Naive thymus-derived CD8-positive, alpha-beta T cell (primary cell): ENCODE measurements around the gene SERINC2. TPM values are rescaled to one million over a fixed set of nuclear protein-coding genes. Genes with fewer than 3 reads are reported as not detected.

Experiments
- ATAC-seq, 2 donors: fragments of 150-1000 bp; cut with Tn5 transposase in 1 of 2; sonication (Bioruptor Pico), chemical (Tn5 transposase) in 1 of 2; 1 replicate in 1 of 2; 2 replicates in 1 of 2; pipeline ENCODE4 v1.10.0; 2021; ENCODE audit warnings: mild to moderate bottlenecking in 2 of 2, moderate library complexity in 2 of 2
- POLR2A ChIA-PET: fragments of 350-600 bp; sonication (Branson Sonifier 250); formaldehyde crosslinking; loops from one replicate; lab custom pipeline; 2021; ENCODE audit warnings: antibody characterized with exemption; lab: Charles Lee
- DNase-seq, 10 donors: peaks; one replicate each; pipeline versions ENCODE4 v3.0.0 to v3.0.0-alpha.2; 2020 to 2022
- H3K27ac Mint-ChIP-seq, 10 donors: one replicate each; pipeline ENCODE4 v1.8.0; 2020 to 2022; ENCODE audit warnings: mild to moderate bottlenecking in 10 of 10, mixed read lengths in 10 of 10, moderate library complexity in 4 of 10, inconsistent platforms in 1 of 10
- H3K27me3 Mint-ChIP-seq, 5 donors: one replicate each; pipeline ENCODE4 v1.8.0; 2021 to 2022; ENCODE audit warnings: mixed read lengths in 5 of 5
- H3K36me3 Mint-ChIP-seq, 3 donors: one replicate each; pipeline ENCODE4 v1.8.0; 2020 to 2022; ENCODE audit warnings: mixed read lengths in 3 of 3, mild to moderate bottlenecking in 2 of 3, inconsistent platforms in 1 of 3
- H3K4me1 Mint-ChIP-seq, 4 donors: one replicate each; pipeline ENCODE4 v1.8.0; 2021 to 2022; ENCODE audit warnings: mixed read lengths in 4 of 4
- H3K4me3 Mint-ChIP-seq, 10 donors: one replicate each; pipeline ENCODE4 v1.8.0; 2020 to 2022; ENCODE audit warnings: mild to moderate bottlenecking in 10 of 10, mixed read lengths in 10 of 10, moderate library complexity in 6 of 10, inconsistent platforms in 1 of 10
- H3K9me3 Mint-ChIP-seq, 9 donors: one replicate each; pipeline ENCODE4 v1.8.0; 2020 to 2022; ENCODE audit warnings: mixed read lengths in 9 of 9, mild to moderate bottlenecking in 3 of 9, inconsistent platforms in 1 of 9, moderate library complexity in 1 of 9
- polyA plus RNA-seq, 3 donors: library from polyadenylated mRNA; unstranded; fragments of 300-500 nt; fragmentation: Illumina TruSeq; gene quantifications; one replicate each; pipeline ENCODE4 v1.2.3, GENCODE V29; 2021
- total RNA-seq, 8 experiments: library from RNA in 2 of 8; stranded (reverse) in 2 of 8; gene quantifications; one replicate each; pipeline ENCODE4 v1.2.3 and lab custom pipeline; 2021 to 2026

SERINC2 gene
- total and polyA plus RNA-seq, 5 experiments from 2014 or later = not detected

DNA sequence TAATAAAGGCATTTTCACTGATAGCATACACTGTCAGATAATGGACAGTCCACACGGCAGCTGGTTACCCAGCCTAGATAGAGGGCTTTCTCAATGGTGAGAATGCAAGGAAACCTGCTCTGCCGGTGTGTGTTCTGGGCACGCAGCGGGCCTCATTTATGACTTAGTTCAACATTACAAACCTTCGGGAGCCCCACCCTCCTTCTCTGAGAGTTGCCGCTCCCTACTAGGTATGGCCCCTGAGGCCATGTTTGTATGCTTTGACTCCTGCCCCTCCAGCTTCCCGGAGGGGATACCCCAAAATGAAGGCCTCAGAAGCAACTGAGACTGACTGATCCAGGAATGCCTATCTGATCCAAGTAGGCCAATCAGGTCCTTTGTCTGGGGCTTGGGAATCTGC lies 22.9 kb upstream of the SERINC2 start:
- Mint-ChIP-seq H3K9me3 (peaks cover 0 to 2% (median 0%) of the 10 kb centered on the region in 9 donors), H3K4me1 (peaks cover 0 to 9% (median 9%) of the 10 kb centered on the region in 4 donors), H3K4me3 (no peak overlapping the region), H3K27me3 (peaks cover 4 to 31% (median 20%) of the 10 kb centered on the region in 5 donors), H3K27ac (peak overlapping the region in 1 of 10 donors; percentile 40), H3K36me3 (peaks cover 0 to 2% (median 0%) of the 10 kb centered on the region in 3 donors)
- ATAC-seq (no peak), DNase-seq (no peak)
- POLR2A ChIA-PET = no interaction called here

DNA sequence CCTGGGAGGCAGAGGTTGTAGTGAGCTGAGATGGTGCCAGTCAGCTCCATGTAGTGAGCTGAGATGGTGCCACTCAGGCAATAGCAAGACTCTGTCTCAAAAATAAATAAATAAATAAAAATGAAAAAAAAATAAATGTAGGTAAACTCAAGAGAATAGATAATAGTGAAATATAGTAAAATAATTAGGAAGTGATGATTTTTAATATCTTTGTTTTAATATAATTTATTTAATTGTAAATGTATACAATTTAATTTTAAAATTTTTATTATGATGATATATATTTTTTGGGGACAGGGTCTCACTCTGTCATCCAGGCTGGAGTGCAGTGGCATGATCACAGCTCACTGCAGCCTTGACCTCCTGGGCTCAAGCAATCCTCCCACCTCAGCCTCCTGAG lies 19.6 kb upstream of the SERINC2 start:
- POLR2A ChIA-PET = no interaction called here
- peaks cover 0 to 4% (median 1%) of the 10 kb centered on the region in 5 donors for H3K27me3 Mint-ChIP-seq
- peaks cover 0 to 13% (median 11%) of the 10 kb centered on the region in 4 donors for H3K4me1 Mint-ChIP-seq
- H3K27ac Mint-ChIP-seq = no peak overlapping the region
- H3K36me3 Mint-ChIP-seq = no peaks in the 10 kb centered on the region
- H3K9me3 Mint-ChIP-seq = no peaks in the 10 kb centered on the region
- DNase-seq (no peak), ATAC-seq (no peak)
- no peak overlapping the region for H3K4me3 Mint-ChIP-seq

GRCh38 chr1:31394584-31395193 lies 18.3 kb upstream of the SERINC2 start:
- POLR2A ChIA-PET = no interaction called here
- Mint-ChIP-seq H3K4me3 (peak overlapping the region; percentile 83 to 92 (median 87)), H3K4me1 (peaks cover 0 to 13% (median 11%) of the 10 kb centered on the region in 4 donors), H3K27me3 (peaks cover 0 to 4% (median 1%) of the 10 kb centered on the region in 5 donors), H3K27ac (peak overlapping the region in 7 of 10 donors; percentile 24 to 80 (median 52)), H3K9me3 (no peaks in the 10 kb centered on the region), H3K36me3 (no peaks in the 10 kb centered on the region)
- ATAC-seq (peak; percentile 95 to 97), DNase-seq (peak; percentile 52 to 86 (median 73))

DNA sequence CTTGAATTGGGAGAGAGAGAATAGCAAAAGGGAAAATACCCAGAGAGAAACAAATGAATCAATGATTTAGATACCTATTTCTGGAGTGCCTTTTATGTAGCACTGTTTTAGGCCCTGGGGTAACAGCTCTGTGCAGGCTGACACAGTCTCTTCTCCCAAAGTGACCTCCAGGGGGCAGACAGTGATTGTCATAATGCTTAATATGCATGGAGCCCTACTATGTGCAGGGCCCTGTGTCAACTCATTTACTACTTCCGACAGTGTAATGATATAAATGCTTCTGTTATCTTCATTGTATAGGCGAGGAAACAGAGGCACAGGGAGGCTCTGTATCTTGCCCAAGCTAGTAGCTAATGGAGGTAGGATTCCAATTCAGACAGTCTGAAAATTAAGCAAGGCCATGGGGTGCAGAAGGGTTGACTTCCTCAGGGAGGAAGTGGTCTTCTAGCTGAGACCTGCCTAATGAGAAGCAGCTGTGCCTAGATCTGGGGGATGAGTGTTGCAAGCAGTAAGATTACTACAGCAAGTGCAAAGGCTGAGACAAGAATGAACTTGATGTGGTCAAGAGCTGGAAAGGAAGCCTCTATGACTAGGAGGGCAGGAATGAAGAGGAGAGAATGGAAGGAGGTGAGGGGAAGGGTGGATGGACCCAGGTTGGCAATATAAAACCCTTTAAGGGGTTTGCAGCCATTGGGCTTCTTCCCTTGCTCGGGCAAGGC lies 16.2 kb upstream of the SERINC2 start:
- ATAC-seq = no peak
- H3K4me1 Mint-ChIP-seq = peaks cover 0 to 13% (median 11%) of the 10 kb centered on the region in 4 donors
- no peak for DNase-seq
- POLR2A ChIA-PET = no interaction called here
- peak overlapping the region in 1 of 10 donors; percentile 16 for H3K4me3 Mint-ChIP-seq
- no peak overlapping the region for H3K27ac Mint-ChIP-seq
- no peaks in the 10 kb centered on the region for H3K9me3 Mint-ChIP-seq
- H3K36me3 Mint-ChIP-seq = no peaks in the 10 kb centered on the region
- H3K27me3 Mint-ChIP-seq = peaks cover 0 to 4% (median 1%) of the 10 kb centered on the region in 5 donors

- Mint-ChIP-seq H3K36me3 (no peaks in the 10 kb centered on the region), H3K9me3 (no peaks in the 10 kb centered on the region), H3K4me3 (no peak overlapping the region), H3K27ac (no peak overlapping the region), H3K4me1 (peaks cover 0 to 13% (median 11%) of the 10 kb centered on the region in 4 donors), H3K27me3 (peaks cover 0 to 4% (median 1%) of the 10 kb centered on the region in 5 donors)
- DNase-seq = no peak
- POLR2A ChIA-PET = no interaction called here
- no peak for ATAC-seq
Measured at GRCh38 chr1:31397360-31398095, 15.5 kb upstream of the SERINC2 start.

DNA sequence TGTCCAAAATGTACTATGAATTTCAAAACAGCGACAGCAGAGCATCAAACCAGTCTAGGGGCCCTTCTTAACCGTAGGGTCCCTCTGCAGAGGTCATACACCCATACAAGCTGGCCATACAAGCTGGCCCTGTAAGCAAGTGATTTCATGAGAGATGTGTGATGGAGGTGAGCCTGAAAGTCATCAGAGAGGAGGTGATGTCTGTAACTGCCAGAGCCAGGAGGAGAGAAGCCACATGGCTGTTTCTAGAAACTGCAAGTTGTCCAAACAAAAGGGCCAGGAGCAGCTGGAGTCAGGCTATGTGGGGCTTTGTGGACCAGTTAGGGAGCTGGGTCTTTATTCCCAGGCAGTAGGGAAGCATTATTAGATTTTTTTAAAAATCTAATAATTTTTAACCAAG lies 14.8 kb upstream of the SERINC2 start:
- H3K4me3 Mint-ChIP-seq = no peak overlapping the region
- no peak overlapping the region for H3K27ac Mint-ChIP-seq
- POLR2A ChIA-PET = no interaction called here
- no peak for ATAC-seq
- H3K4me1 Mint-ChIP-seq = peaks cover 0 to 13% (median 11%) of the 10 kb centered on the region in 4 donors
- no peaks in the 10 kb centered on the region for H3K36me3 Mint-ChIP-seq
- no peak for DNase-seq
- H3K27me3 Mint-ChIP-seq = peaks cover 0 to 2% (median 0%) of the 10 kb centered on the region in 5 donors
- H3K9me3 Mint-ChIP-seq = no peaks in the 10 kb centered on the region

DNA sequence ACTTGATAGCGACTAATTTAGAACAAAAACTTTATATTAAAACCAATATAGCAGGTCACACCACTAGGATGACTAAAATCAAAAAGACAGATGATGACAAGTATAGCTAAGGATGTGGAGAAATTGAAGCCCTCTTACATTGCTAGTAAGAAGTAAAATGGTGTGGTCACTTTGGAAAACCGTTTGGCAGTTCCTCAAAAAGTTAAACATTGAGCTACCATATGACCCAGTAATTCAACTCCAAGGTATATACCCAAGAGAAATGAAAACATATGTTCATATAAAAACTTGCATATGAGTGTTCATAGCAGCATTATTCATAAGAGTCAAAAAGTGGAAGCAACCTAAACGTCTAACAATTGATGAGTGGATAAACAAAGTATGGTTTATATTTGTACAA lies 13.0 kb upstream of the SERINC2 start:
- peaks cover 0 to 4% (median 3%) of the 10 kb centered on the region in 4 donors for H3K4me1 Mint-ChIP-seq
- H3K9me3 Mint-ChIP-seq = no peaks in the 10 kb centered on the region
- POLR2A ChIA-PET = no interaction called here
- ATAC-seq (no peak), DNase-seq (no peak)
- H3K27me3 Mint-ChIP-seq = peaks cover 0 to 7% (median 2%) of the 10 kb centered on the region in 5 donors
- no peak overlapping the region for H3K4me3 Mint-ChIP-seq
- no peaks in the 10 kb centered on the region for H3K36me3 Mint-ChIP-seq
- H3K27ac Mint-ChIP-seq = no peak overlapping the region

DNA sequence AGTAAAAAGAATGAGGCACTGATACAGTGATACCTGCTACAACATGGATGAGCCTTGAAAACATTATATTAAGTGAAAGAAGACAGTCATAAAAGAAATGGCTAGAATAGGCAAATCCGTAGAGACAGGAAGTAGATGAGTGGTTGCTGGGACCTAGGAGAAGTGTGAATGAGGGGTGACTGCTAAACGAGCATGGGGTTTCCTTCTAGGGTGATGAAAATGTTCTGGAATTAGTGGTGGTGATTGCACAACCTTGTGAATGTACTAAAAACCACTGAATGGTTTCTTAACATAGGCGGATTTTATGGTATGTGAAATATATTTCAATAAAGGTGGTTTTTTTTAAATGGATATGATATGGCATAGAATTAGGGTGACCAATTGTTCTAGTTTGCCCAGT lies 12.6 kb upstream of the SERINC2 start:
- DNase-seq = no peak
- Mint-ChIP-seq H3K9me3 (no peaks in the 10 kb centered on the region), H3K27ac (peak overlapping the region in 1 of 10 donors; percentile 9), H3K4me1 (peaks cover 0 to 2% (median 0%) of the 10 kb centered on the region in 4 donors), H3K4me3 (no peak overlapping the region), H3K27me3 (peaks cover 0 to 7% (median 4%) of the 10 kb centered on the region in 5 donors), H3K36me3 (no peaks in the 10 kb centered on the region)
- ATAC-seq = no peak
- POLR2A ChIA-PET = no interaction called here

DNA sequence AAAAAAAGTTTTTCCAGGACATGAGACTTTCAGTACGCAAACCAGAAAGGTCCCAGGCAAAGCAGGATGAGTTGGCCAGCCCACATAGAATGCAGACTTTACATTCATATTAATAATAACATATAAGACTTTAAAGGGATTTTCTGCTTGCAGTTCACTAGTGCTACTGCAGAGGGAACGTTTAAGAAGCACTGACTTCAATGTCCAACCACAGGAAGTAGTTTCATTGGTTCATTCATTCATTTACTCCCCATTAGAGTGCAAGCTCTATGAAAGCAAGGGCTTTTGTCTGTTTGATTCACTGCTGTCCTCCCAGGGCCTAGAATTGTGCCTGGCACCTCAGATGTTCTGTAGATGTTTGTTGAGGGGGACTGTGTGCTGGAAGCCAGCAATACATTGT lies 11.8 kb upstream of the SERINC2 start:
- H3K27me3 Mint-ChIP-seq = peaks cover 0 to 7% (median 4%) of the 10 kb centered on the region in 5 donors
- H3K27ac Mint-ChIP-seq = peak overlapping the region in 1 of 10 donors; percentile 21
- no peaks in the 10 kb centered on the region for H3K9me3 Mint-ChIP-seq
- H3K36me3 Mint-ChIP-seq = no peaks in the 10 kb centered on the region
- no peaks in the 10 kb centered on the region for H3K4me1 Mint-ChIP-seq
- DNase-seq (no peak), ATAC-seq (no peak)
- H3K4me3 Mint-ChIP-seq = no peak overlapping the region
- POLR2A ChIA-PET = no interaction called here

DNA sequence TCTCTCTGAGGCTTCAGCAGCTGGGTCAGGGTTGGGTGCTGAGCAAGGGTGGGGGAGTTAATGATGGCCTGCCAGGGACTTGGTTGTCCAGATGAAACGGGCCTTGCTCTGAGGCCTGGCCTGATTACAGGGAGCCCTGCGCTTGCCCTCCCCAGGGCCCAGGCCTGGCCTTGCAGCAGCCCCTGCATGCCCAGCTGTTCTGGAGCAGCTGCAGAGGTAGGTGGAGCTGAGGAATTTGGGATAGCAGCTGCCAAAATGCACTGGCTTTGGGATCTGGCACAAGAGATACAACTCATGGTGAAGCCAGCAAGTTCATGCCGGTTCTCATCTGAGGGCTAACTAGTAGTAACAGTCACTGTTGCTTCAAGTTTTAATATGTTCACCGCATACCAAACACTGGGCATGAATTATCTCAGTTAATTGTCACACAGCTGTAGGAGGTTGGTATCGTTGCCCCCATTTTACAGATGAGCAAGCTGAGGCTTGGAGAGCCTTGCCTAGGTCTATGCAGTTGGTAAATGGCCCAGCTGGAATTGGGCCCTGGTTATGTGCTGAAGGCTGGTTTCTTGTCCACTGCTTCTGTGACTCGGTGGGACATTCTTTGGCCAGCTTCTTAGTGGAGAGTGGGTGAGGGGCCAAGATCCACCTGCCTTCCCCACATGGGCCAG lies 7.3 kb upstream of the SERINC2 start:
- Mint-ChIP-seq H3K9me3 (no peaks in the 10 kb centered on the region), H3K27ac (no peak overlapping the region), H3K27me3 (peaks cover 15 to 32% (median 25%) of the 10 kb centered on the region in 5 donors), H3K36me3 (no peaks in the 10 kb centered on the region), H3K4me1 (no peaks in the 10 kb centered on the region), H3K4me3 (no peak overlapping the region)
- ATAC-seq = no peak
- POLR2A ChIA-PET = no interaction called here
- no peak for DNase-seq

- ATAC-seq (no peak), DNase-seq (no peak)
- Mint-ChIP-seq H3K27me3 (peaks cover 24 to 44% (median 39%) of the 10 kb centered on the region in 5 donors), H3K36me3 (no peaks in the 10 kb centered on the region), H3K4me3 (no peak overlapping the region), H3K4me1 (peaks cover 0 to 1% (median under 1%) of the 10 kb centered on the region in 4 donors), H3K27ac (peak overlapping the region in 1 of 10 donors; percentile 76), H3K9me3 (no peaks in the 10 kb centered on the region)
- POLR2A ChIA-PET = no interaction called here
Measured at GRCh38 chr1:31407029-31407626, 5.9 kb upstream of the SERINC2 start.

DNA sequence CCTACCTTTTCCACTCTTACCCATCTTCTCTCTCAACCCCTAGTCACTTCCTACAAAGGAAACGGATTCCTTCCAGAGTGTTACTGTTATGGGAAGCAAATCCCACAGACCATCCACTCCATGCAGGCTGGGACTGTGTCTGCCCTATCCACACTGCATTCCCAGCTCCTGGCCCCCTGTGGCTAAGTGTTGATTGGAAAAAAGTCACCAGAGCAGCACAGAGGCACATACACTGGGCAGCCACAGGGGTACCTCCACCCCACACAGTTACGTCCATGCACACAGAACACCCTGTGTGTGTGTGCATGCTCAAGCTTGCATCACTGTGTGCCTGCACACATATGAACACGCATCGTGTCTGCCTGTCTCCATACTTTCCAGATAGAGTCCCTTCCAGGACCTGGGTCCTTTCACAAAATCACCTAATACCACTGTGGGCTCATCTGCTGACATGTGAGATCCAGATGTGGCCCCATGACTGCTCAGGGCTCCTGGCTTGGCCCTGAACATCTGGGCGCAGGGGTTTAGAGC lies 4.2 kb upstream of the SERINC2 start:
- peaks cover 33 to 52% (median 47%) of the 10 kb centered on the region in 5 donors for H3K27me3 Mint-ChIP-seq
- POLR2A ChIA-PET = no interaction called here
- ATAC-seq (no peak), DNase-seq (no peak)
- H3K4me1 Mint-ChIP-seq = peaks cover 7 to 11% (median 9%) of the 10 kb centered on the region in 4 donors
- H3K9me3 Mint-ChIP-seq = no peaks in the 10 kb centered on the region
- peaks cover 0 to 2% (median 0%) of the 10 kb centered on the region in 3 donors for H3K36me3 Mint-ChIP-seq
- no peak overlapping the region for H3K4me3 Mint-ChIP-seq
- no peak overlapping the region for H3K27ac Mint-ChIP-seq
